ENCODE data around the gene CTNNBL1.
A peak's percentile ranks its signal among the peaks of the same experiment; 100 is the strongest.
"Not testable (repeated sequence)": the region's sequence is repeated elsewhere in the genome, so short reads cannot be mapped to it uniquely, and the experiment has no call there.

Gene CTNNBL1

GRCh38 chr20:37713396-37713795 is 19.6 kb downstream of the CTNNBL1 start:
- DNase-seq: no peak

DNA sequence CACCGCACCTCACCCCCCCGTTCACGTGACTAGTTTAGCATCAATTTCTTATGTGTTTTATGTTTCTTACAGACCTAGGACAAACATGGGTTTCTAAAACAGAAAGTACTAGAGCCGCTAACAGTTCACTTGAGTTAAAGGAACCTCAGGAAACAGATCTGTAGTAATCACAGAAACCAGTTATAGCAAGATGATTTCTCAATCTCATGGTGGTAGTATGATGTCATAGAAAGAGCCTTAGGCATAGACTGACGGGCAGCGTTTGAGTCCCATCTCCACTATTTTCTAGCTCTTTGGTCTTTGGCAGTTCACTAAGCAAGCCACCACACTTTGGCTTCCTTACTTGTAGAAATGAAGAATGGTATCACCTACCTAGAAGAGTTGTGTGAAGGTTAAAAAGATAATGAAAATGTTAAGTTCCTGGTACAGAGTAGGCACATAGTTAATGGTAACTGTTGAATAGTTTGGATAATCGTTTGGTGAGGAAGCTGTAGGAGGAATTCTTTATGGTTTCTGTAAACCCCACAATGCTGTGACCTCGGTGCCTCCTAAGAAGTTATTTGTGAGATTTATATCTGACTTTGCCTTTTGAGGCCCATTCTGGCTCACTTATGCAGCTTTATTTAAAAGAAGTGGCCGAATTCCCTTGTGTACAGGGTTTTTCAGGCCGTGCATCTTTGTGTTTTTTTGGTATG is 21.3 kb downstream of the CTNNBL1 start:
- DNase-seq: no peak

DNA sequence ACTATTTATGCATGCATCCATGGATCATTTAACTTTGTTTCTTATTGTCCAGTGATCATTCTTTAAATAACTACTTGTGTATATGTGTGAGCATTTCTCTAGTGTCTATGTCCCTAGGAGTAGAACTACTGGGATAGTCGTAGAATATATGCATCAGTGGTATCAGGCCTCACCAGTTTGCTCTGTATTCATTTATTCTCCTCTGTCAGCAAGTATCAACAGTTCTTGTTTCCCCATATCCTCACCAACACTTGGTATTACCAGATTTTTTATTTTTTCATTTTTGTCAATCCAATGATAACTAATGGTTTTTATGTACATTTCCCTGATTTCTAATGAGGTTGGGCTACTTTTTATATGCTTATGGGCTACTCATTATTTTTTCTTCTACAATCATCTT is 27.9 kb downstream of the CTNNBL1 start:
- DNase-seq: no peak

DNA sequence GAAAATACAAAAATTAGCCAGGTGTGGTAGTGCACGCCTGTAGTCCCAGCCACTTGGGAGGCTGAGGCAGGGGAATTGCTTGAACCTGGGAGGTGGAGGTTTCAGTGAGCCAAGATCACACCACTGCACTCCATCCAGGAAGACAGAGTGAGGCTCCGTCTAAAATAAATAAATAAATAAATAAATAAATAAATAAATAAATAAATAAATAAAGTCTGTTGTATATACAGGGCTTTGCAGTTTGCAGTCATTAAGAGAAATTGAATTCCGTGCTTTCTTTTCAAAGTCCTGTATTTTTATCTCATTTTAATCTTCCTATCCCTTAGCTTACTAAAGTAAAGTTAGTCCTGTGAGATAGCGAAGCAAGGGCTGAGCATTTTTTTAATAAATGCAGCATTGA is 28.5 kb downstream of the CTNNBL1 start:
- not testable (repeated sequence) for DNase-seq

GRCh38 chr20:37723668-37724067 is 29.8 kb downstream of the CTNNBL1 start:
- no peak for DNase-seq

DNA sequence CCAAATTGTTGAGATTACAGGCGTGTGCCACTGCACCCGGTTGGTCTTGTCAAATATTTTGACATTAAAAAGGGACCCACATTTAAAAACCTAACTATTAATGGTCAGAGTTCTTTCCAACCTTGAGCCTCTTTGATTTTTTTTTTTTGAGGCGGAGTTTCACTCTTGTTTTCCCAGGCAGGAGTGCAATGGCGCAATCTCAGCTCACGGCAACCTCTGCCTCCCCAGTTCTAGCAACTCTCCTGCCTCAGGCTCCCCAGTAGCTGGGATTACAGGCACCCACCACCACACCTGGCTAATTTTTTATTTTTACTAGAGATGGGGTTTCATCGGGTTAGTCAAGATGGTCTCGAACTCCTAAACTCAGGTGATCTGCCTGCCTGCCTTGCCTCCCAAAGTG is 31.3 kb downstream of the CTNNBL1 start:
- DNase-seq: no peak

- DNase-seq: no peak
Observed at GRCh38 chr20:37725855-37726254, 32.0 kb downstream of the CTNNBL1 start.

GRCh38 chr20:37726321-37726720 is 32.5 kb downstream of the CTNNBL1 start:
- DNase-seq: no peak

GRCh38 chr20:37726971-37727956 is 33.4 kb downstream of the CTNNBL1 start:
- DNase-seq: no peak

DNA sequence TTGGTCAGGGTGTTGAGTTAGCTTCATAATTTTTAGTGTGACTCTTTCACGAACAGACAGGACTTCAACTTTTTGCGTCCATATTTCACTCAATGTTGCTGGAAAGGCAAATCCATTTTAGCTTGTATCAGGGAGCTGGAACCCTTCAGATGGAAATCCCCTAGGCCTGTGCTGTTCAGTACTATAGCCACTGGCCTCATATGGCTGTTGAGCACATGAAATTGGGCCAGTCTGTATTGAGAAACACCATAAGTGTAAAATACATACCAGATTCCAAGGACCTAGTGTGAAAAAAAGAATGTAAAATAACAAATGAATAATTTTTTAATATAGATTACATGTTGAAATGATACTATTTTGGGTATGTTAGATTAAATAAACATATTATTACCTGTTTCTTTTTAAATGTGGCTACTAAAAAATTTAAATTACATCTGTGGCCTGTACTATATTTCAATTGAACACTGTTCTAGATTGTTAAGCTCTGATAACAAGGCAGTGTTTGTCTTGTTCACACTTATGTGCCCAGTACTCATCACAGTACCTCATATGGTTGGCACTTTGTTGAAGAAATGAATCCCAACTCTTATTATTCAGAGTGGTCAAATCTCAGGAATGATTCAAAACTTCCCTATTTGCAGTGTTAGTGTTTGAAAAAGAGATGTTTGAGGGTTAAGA is 34.3 kb downstream of the CTNNBL1 start:
- no peak for DNase-seq

DNA sequence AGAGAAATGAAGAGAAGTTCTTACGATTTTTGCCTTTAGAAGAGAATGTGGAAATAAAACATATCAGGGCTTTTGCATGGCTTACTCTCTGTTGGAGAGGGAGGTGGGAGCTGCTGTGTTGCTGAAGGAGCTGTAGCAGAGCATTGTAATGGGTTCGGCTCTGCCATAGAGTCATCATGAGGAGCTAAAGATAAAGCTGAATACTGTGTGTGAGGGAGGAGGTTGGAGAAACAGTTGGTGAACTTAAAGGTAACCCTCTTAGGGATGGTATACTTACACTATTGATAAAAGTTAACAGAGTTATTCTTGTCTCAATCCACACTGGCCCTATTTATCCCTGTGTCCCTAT is 34.8 kb downstream of the CTNNBL1 start:
- no peak for DNase-seq

GRCh38 chr20:37729452-37729851 is 35.6 kb downstream of the CTNNBL1 start:
- no peak for DNase-seq

DNA sequence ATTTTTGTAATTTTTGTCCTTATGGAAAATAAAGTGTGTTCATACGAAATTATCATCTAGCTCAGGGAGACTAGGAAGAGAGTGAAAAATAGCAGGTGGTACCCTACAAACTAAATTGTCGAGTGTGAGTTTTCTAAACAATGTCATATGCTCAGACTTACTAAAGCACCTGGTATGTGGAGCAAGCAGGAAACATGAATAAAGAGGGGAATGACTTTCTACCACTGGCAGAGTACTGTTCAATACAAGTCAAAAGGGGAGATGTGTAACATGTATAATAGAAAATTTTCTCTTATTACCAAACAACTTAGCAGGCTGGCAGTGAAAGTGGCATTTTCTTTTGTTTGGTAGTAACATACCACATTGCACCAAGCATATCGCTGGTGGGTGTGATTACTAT is 36.1 kb downstream of the CTNNBL1 start:
- no peak for DNase-seq

DNA sequence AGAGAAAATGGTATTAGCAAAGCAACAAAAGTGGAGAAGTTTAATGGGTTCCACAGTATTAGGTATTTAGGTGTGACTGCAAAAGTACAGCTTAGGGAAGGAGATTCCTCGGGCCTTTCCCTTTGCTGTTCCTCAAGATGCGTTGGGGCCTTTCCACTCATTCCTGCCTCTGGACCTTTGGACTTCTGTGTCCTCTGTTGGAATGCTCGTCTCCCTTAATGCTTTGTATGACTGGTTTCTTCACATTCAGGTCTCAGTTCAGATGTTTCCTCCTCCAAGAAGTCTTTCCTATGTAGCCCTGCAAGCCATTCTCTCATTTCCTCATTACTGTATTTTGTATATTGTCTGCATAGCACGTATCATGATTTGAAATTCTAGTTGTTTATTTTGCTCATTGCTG is 39.6 kb downstream of the CTNNBL1 start:
- DNase-seq: no peak

DNA sequence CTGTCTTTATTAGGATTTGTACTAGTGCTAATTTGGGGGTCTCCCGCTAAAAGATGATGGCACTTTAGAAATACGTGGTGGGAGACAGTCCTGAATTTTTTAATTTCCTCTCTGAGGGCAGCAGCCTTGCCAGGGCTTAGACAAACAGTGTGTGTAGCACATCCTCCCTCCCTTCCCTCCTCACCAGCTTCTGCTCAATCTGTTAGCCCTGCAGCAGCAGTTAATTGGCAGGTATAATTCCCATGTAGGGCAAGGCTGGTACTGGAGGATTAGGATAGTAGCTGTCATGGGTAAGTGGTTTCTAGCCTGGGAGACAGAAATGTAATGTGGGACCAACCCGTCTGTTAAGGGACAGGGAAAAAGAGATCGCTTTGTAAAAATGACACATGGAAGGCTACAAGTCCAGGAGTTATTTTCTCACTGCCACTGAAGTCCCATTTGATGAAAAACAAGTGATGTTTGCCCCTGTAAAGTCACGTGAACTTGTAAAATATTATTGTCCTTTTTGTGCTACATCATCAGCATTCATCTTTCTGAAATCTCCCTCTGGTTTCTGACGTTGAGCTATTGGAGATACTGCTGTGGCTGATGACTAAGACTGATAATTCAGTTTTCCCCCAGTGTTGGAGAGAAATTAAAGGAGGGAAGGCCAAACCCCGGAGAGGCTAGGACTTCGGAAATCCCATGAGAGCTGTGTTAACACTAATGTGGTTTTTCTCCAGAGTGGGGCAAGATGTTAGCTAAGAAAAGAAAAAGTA is 40.6 kb downstream of the CTNNBL1 start:
- no peak for DNase-seq

DNA sequence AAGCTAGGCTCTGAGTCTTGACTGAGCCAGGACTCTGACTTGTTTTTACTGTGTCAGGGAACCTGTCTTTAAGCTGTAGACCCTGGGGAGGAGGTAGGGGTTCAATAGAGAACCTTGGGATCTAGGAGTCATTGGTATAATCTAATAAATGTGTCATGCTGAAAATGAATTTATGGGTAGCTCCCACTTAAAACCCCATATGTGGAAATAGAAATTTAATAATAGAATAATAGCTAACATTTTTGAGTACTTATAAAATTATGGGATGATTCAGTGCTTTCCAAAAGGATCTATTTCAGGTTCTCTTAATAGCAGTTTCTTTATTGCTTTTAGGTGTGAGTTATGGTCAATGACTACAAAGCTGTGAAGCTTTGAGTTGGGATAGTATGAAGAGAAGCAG is 41.7 kb downstream of the CTNNBL1 start:
- no peak for DNase-seq

- no peak for DNase-seq
Observed at GRCh38 chr20:37736132-37736531, 42.3 kb downstream of the CTNNBL1 start.

DNA sequence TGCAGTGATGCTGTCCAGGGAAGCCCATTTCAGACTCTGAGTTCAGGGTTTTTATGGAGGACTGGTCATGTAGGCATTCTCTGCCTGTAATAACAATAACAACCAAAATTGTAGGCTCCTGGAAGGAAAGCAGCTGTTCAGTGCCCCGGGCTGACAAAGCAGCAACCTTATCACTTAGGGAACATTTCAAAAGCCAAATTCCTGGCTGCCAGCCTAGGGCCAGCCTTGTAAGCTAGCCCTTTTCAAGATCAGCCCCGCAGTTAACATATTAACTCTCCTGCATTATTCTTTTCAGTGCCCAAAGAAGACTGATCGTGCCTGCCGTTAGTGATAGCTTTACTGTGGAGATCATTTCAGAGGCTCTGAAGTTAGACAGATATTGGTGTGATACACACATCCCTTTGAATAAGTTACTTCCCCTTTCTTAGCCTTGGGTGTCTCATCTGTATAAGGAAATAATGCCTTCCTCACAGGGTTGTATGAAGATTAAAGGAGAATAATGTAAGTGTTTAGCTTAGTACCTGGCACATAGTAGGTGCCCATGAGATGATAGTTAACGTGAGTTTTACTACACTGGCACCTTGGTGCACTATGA is 44.1 kb downstream of the CTNNBL1 start:
- no peak for DNase-seq

- no peak for DNase-seq
Observed at GRCh38 chr20:37741055-37741454, 47.2 kb downstream of the CTNNBL1 start.

DNA sequence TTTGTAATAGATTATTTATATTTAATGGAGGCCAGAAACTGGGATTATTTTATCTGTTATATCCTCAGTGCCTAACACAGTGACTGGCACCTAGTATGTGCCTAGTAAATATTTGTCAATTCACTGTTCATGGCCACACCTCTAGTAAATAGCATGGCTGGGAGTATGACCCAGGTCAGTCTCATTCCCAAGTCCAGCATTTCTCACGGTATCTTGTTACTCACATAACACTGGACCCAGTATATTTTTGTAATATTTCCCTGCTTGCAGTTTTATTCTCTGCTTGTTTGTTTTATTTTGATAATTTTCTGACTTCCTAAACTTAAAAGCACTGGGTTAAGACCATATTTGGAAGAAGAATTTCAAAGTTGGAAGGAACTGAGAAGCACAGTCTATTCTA is 47.7 kb downstream of the CTNNBL1 start:
- no peak for DNase-seq

DNA sequence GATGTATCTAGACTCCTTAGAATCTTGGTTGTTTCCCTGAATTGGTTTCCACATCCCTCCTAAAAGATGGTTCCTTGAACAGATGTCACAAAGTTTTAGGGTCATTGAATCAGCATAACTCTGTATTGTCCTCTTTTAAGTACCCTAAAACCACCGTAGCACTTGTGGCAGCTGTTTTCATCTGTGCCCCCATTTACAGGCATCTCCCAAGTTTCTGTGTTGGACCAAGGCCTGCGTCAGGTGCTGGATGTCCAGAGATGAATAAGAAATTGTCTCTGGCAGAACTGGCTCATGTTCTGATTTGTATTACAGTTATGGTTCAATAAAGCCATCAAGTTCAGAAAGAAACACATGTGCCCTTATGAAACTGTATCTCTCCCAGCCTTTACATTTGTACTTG is 48.3 kb downstream of the CTNNBL1 start:
- DNase-seq: no peak

GRCh38 chr20:37744347-37744746 is 50.5 kb downstream of the CTNNBL1 start:
- DNase-seq: no peak

GRCh38 chr20:37745553-37745952 is 51.7 kb downstream of the CTNNBL1 start:
- peak; percentile 23 for DNase-seq
